Fibroblast of villous mesenchyme (primary cell): ENCODE measurements around the gene L3MBTL4. TPM values are rescaled to one million over a fixed set of nuclear protein-coding genes. Genes with fewer than 3 reads are reported as not detected.

Source experiments
- DNase-seq: peaks from one replicate; pipeline ENCODE4 v3.0.0-alpha.2; 2010; ENCODE audit warnings: low read depth
- H3K4me3 ChIP-seq: 2 replicates; pipeline ENCODE4 v1.5.1; 2011; ENCODE audit warnings: low read depth, mild to moderate bottlenecking, low read length
- total RNA-seq: library from RNA; depleted of rRNA; stranded (reverse); fragments of >200 nt; gene quantifications from 2 replicates; pipeline ENCODE4 v1.2.3, GENCODE V29; 2012
- TF ChIP-seq, protein P1 (sequence below): IDR thresholded peaks from 2 replicates; pipeline ENCODE4 v1.5.1; 2012; ENCODE audit warnings: low read depth, mild to moderate bottlenecking, low read length; ENCODE audit not compliant: insufficient read depth

L3MBTL4 gene
- total RNA-seq, 1 donor, result not detected

DNA sequence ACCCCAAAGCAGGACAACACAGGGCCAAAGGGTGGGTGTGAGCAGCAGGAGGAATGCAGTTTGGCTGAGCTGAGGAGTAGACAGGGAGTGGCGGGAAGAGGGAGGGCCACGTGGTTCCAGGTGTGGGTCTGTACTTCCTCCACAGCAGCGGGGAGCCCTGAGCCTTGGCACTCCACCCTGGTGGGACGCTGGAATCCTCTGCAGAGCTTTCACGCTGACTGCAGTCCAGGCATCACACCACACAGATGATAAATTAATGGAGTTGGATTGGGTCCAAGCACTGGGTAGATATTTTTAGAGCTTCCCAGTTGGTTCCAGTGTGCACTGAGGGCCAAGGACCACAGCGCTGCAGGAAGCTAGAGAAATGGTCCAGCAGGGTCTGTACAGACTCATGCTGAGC lies 452.3 kb downstream of the L3MBTL4 start:
- DNase-seq, result no peak
- H3K4me3 ChIP-seq, result no peak overlapping the region
- TF ChIP-seq, protein P1, sequence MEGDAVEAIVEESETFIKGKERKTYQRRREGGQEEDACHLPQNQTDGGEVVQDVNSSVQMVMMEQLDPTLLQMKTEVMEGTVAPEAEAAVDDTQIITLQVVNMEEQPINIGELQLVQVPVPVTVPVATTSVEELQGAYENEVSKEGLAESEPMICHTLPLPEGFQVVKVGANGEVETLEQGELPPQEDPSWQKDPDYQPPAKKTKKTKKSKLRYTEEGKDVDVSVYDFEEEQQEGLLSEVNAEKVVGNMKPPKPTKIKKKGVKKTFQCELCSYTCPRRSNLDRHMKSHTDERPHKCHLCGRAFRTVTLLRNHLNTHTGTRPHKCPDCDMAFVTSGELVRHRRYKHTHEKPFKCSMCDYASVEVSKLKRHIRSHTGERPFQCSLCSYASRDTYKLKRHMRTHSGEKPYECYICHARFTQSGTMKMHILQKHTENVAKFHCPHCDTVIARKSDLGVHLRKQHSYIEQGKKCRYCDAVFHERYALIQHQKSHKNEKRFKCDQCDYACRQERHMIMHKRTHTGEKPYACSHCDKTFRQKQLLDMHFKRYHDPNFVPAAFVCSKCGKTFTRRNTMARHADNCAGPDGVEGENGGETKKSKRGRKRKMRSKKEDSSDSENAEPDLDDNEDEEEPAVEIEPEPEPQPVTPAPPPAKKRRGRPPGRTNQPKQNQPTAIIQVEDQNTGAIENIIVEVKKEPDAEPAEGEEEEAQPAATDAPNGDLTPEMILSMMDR, result no peak

DNA sequence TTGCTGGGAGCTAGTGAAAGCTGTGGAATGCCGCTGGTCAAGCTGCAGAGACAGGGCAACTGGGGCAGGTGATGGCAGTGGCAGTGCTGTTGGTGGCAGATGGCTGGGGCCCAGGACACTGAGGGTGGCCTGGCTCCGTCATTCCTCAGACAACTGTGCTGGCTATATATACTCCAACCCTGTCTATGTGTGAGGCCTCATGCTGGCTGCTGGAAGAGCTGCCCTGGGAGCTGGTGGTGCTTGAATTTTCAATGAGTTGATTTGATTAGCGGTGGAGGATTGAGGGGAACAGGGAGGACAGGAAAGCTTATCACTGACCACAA lies 452.9 kb downstream of the L3MBTL4 start:
- no peak for DNase-seq
- H3K4me3 ChIP-seq, result no peak overlapping the region
- TF ChIP-seq, protein P1, result no peak

DNA sequence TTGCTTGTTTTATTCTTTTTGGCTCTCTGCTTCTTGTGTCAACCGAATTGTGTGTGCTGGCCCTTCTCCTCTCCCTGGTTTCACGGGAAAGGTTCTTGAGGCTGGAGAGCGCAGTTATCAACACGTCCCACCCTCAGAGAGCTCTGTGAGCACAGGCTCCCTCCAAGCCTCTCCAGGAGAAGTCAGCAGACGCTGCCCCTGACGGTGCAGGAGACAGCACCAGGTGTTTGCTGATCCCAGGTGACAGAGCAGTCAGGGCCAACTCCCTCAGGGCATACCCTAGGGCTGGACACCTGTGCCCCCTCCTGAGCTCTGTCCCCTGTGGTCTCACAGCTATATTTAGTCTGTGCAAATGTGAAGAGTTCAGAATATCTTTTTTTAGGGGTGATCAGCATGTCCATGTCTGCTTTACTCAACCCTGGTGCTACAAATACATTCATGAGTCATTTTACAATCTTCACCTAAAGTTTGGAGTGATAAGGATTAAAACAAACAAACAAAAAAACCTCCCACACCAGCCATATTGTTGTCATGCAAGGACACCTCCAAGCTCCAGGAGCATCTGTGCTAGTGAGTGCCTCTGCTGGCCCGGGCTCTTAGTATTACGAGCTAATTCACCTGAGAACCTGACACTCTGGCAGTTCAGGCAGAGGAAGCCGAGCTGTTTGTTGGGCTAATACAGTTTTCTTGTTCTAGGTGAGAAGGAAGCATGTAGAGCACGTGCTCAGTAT lies 453.4 kb downstream of the L3MBTL4 start:
- H3K4me3 ChIP-seq, result no peak overlapping the region
- DNase-seq, result no peak
- TF ChIP-seq, protein P1, result no peak

DNA sequence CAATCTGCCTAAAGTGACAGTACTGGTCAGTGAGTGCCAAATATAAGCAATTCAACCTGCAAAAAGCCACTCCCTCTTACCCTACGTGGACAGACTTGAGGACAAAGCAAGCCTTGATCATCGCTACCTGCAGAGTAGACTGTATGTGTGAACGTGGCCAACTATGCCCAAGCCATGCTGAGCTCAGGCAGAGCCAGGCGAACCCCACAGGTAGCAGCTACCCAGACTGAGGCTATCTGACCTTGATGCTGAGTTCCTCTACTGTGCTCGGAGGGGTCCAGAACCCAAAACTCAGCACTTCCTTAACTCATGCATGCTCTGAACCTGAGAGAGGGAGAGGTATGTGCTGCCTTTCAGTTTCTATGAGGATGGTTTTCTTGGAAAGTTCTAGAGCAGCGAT lies 455.9 kb downstream of the L3MBTL4 start:
- no peak for DNase-seq
- TF ChIP-seq, protein P1, result no peak
- H3K4me3 ChIP-seq, result no peak overlapping the region

DNA sequence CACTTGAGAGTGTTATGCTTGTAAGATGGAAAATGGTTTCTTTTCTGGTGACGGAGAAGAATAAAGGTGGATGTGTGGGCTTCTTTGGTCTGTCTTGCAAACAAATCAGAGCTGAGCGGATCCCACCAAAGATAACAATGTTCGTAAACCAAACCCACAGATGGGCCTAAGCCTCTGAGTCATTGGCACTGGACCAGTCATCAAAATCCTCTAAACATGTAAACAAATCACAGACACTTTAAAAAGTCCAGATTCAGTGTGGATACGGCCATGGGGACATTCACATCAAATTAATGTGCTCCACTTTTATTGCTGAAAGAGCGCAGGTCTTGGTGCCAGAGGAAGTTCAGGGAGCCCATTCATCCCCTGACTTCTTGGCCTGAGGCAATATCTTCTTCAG lies 458.9 kb downstream of the L3MBTL4 start:
- peak; percentile 51 for DNase-seq
- H3K4me3 ChIP-seq, result no peak overlapping the region
- TF ChIP-seq, protein P1, result no peak

DNA sequence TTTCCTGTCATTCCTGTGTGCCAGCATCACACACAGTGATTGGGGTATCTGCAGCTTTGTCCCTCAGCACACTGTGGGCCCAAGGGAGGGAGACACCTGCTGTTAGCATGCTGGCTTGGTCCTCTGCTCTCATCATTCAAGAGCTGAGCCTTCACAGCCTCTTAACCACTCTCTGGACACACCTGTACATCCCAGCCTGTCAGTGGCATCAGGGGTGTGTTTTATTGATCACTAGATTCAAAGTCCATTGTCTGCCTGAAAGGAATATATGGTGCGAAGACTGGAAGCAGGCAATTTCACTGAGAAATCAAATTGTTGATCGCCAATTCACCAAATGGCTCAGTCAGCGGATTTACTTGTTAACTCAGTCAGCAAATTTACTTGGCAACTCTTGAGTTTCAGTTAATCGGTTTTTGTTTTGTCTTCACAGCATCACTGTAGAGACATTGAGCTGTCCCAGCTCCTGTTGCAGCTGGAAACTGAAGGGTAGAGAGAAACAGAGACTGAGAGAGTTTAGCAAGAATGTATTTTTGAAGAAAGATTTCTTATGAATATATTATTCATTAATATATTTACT lies 463.1 kb downstream of the L3MBTL4 start:
- H3K4me3 ChIP-seq, result no peak overlapping the region
- DNase-seq, result no peak
- TF ChIP-seq, protein P1, result no peak

DNA sequence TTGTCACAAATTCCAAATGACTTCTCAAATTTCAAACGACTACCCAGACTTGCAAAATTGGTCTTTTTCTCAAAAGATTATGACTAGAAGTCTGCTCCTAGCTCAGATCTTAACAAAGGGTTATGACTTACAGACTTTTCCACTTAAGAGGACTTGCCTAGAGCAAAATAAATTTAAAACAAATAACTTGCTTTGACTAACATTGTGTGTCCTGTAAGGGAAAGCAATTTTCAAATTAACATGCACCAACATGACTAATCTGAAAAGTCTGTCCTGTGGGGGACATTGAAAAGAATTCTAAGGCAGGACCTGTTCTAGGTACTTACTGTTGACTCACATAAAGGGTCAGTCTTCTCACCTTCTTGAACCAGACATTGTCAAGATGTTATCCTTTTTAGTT lies 465.9 kb downstream of the L3MBTL4 start:
- H3K4me3 ChIP-seq, result no peak overlapping the region
- DNase-seq, result no peak
- TF ChIP-seq, protein P1, result no peak
